Measurements from ENCODE around the gene DND1.

The DND1 gene

GRCh38 chr5:140637371-140638100, 35.8 kb downstream of the DND1 start:
- Histone ChIP-seq H3K79me2 (no peaks in the 10 kb centered on the region), H3K9ac (no peak overlapping the region), H3K4me2 (ENCODE audit: low read length) (no peak overlapping the region), H3K27me3 (ENCODE audit: control insufficient read depth, insufficient read depth, low read length) (no peaks in the 10 kb centered on the region), H2AFZ (no peak overlapping the region), H3K4me3 (ENCODE audit: low read depth, low read length) (no peak overlapping the region), H3K36me3 (ENCODE audit: control insufficient read depth, insufficient read depth, low read length) (no peaks in the 10 kb centered on the region), H3K27ac (no peak overlapping the region), H3K9me3 (ENCODE audit: control insufficient read depth, low read length) (no peaks in the 10 kb centered on the region), H3K4me1 (peaks cover 8% of the 10 kb centered on the region)
- no peak for TF ChIP-seq CTCF (IDR thresholded peaks at IDR 0.05)

GRCh38 chr5:140635291-140636257, 37.8 kb downstream of the DND1 start:
- Histone ChIP-seq H3K4me3 (ENCODE audit: low read depth, low read length) (no peak overlapping the region), H3K36me3 (ENCODE audit: control insufficient read depth, insufficient read depth, low read length) (no peaks in the 10 kb centered on the region), H3K9me3 (ENCODE audit: control insufficient read depth, low read length) (no peaks in the 10 kb centered on the region), H3K27ac (no peak overlapping the region), H2AFZ (no peak overlapping the region), H3K4me2 (ENCODE audit: low read length) (no peak overlapping the region), H3K9ac (no peak overlapping the region), H3K27me3 (ENCODE audit: control insufficient read depth, insufficient read depth, low read length) (no peaks in the 10 kb centered on the region), H3K79me2 (no peaks in the 10 kb centered on the region), H3K4me1 (peaks cover 8% of the 10 kb centered on the region)
- no peak for TF ChIP-seq CTCF (IDR thresholded peaks at IDR 0.05)

GRCh38 chr5:140634103-140634502, 39.3 kb downstream of the DND1 start:
- H3K4me2 ChIP-seq (ENCODE audit: low read length), result no peak overlapping the region
- no peaks in the 10 kb centered on the region for H3K9me3 ChIP-seq (ENCODE audit: control insufficient read depth, low read length)
- no peak overlapping the region for H2AFZ ChIP-seq
- TF ChIP-seq CTCF (IDR thresholded peaks at IDR 0.05), result no peak
- no peaks in the 10 kb centered on the region for H3K27me3 ChIP-seq (ENCODE audit: control insufficient read depth, insufficient read depth, low read length)
- H3K27ac ChIP-seq, result no peak overlapping the region
- H3K4me3 ChIP-seq (ENCODE audit: low read depth, low read length), result no peak overlapping the region
- peaks cover 3% of the 10 kb centered on the region for H3K4me1 ChIP-seq
- no peak overlapping the region for H3K9ac ChIP-seq
- H3K36me3 ChIP-seq (ENCODE audit: control insufficient read depth, insufficient read depth, low read length), result no peaks in the 10 kb centered on the region
- no peaks in the 10 kb centered on the region for H3K79me2 ChIP-seq

- Histone ChIP-seq H3K9ac (no peak overlapping the region), H3K79me2 (no peaks in the 10 kb centered on the region), H3K4me1 (no peaks in the 10 kb centered on the region), H3K4me3 (ENCODE audit: low read depth, low read length) (peak overlapping the region; percentile 63), H2AFZ (peak overlapping the region; percentile 94), H3K27me3 (ENCODE audit: control insufficient read depth, insufficient read depth, low read length) (no peaks in the 10 kb centered on the region), H3K27ac (peak overlapping the region; percentile 75), H3K4me2 (ENCODE audit: low read length) (peak overlapping the region; percentile 88), H3K9me3 (ENCODE audit: control insufficient read depth, low read length) (no peaks in the 10 kb centered on the region), H3K36me3 (ENCODE audit: control insufficient read depth, insufficient read depth, low read length) (no peaks in the 10 kb centered on the region)
- no peak for TF ChIP-seq CTCF (IDR thresholded peaks at IDR 0.05)
These were observed 39.9 kb downstream of the DND1 start for GRCh38 chr5:140633501-140633900.

All from parathyroid adenoma (tissue), 2 donors.